ENCODE measurements around the gene GAMT.

GAMT gene

GRCh38 chr19:1393841-1394240 is 7.5 kb downstream of the GAMT start:
- TF ChIP-seq, protein P1, sequence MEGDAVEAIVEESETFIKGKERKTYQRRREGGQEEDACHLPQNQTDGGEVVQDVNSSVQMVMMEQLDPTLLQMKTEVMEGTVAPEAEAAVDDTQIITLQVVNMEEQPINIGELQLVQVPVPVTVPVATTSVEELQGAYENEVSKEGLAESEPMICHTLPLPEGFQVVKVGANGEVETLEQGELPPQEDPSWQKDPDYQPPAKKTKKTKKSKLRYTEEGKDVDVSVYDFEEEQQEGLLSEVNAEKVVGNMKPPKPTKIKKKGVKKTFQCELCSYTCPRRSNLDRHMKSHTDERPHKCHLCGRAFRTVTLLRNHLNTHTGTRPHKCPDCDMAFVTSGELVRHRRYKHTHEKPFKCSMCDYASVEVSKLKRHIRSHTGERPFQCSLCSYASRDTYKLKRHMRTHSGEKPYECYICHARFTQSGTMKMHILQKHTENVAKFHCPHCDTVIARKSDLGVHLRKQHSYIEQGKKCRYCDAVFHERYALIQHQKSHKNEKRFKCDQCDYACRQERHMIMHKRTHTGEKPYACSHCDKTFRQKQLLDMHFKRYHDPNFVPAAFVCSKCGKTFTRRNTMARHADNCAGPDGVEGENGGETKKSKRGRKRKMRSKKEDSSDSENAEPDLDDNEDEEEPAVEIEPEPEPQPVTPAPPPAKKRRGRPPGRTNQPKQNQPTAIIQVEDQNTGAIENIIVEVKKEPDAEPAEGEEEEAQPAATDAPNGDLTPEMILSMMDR (conservative IDR thresholded peaks at IDR 0.05) = no peak
- H3K27ac ChIP-seq = no peak overlapping the region

- TF ChIP-seq, protein P1 (conservative IDR thresholded peaks at IDR 0.05) = no peak
Observed at GRCh38 chr19:1392939-1393530, 8.3 kb downstream of the GAMT start.

DNA sequence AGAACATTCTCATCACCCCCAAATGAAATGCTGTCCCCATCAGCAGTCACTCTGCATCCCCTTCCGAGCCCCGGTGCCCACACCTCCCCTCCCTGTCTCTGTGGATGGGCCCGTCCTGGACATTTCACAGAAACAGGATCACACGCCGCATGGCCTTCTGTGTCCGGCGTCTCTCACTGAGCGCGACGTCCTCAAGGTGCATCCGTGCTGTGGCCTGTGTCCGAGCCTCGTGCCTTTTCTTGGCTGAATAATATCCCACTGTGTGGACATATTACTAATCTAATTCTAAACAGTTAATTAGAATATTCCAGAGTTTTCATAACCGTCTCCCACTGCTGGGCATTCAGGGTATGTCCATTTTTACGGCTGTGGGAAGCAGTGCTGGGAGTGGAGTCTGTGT is 8.9 kb downstream of the GAMT start:
- no peak overlapping the region for H3K27ac ChIP-seq
- TF ChIP-seq, protein P1 (conservative IDR thresholded peaks at IDR 0.05) = no peak

More at GRCh38 chr19:1392939-1393530, 8.3 kb downstream of the GAMT start:
- H3K27ac ChIP-seq = no peak overlapping the region

DNA sequence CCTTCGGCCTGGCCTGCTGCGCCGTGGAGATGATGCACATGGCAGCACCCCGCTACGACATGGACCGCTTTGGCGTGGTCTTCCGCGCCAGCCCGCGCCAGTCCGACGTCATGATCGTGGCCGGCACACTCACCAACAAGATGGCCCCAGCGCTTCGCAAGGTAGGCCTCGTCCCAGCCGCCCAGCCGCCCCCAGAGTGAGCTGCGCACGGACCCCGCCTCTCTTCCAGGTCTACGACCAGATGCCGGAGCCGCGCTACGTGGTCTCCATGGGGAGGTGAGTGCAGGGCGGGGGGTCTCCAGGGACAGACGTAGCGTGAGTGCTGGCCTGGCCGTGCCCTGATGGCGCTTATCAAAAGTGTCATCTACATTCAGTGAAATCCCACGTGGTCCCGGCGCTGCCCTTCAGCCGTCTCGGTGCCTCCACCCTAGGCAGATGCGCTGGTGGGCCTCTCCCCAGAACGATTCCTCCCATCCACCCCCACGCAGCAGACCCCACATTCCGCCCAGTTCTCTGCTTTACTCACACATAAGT is 10.4 kb downstream of the GAMT start:
- no peak overlapping the region for H3K27ac ChIP-seq
- TF ChIP-seq, protein P1 (conservative IDR thresholded peaks at IDR 0.05) = no peak

GRCh38 chr19:1389033-1389940 is 12.1 kb downstream of the GAMT start:
- TF ChIP-seq, protein P1 (conservative IDR thresholded peaks at IDR 0.05) = no peak
- H3K27ac ChIP-seq = no peak overlapping the region

DNA sequence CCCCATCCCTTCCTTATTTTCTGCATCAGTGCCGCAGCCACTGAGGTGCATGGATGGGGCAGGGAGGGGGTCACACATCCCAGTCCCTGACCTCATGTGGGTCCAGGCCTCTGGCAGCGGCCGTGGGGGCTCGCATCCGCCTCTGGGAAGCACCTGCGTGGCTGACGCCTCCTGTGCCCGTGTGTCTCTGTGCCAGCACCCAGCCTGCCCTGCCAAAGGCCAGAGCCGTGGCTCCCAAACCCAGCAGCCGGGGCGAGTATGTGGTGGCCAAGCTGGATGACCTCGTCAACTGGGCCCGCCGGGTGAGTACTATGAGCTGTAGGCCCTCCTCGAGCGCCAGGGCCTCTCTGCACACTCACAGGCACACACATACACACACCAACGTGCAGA is 12.7 kb downstream of the GAMT start:
- no peak overlapping the region for H3K27ac ChIP-seq
- TF ChIP-seq, protein P1 (conservative IDR thresholded peaks at IDR 0.05) = no peak
